NCI-H345 treated with DMSO at 0.1 percent for 48 hours (cell line): ENCODE data around the gene FHIT.
"Not testable (repeated sequence)": the region's sequence is repeated elsewhere in the genome, so short reads cannot be mapped to it uniquely, and the experiment has no call there.

Experiments
- DNase-seq: peaks from one replicate; lab custom pipeline; 2025; ENCODE audit not compliant: unreplicated experiment; lab: John Stamatoyannopoulos, UW

The FHIT gene

GRCh38 chr3:60584250-60584649 is 667.0 kb downstream of the FHIT start:
- DNase-seq, result no peak

GRCh38 chr3:60582288-60582687 is 669.0 kb downstream of the FHIT start:
- DNase-seq, result no peak

GRCh38 chr3:60580809-60581208 is 670.4 kb downstream of the FHIT start:
- DNase-seq, result no peak

- no peak for DNase-seq
Observed at GRCh38 chr3:60579734-60580133, 671.5 kb downstream of the FHIT start.

GRCh38 chr3:60578936-60579335 is 672.3 kb downstream of the FHIT start:
- no peak for DNase-seq

- DNase-seq, result no peak
Observed at GRCh38 chr3:60577601-60578000, 673.7 kb downstream of the FHIT start.

- no peak for DNase-seq
Observed at GRCh38 chr3:60575718-60576272, 675.5 kb downstream of the FHIT start.

- DNase-seq, result no peak
Observed at GRCh38 chr3:60574046-60574769, 677.0 kb downstream of the FHIT start.

- no peak for DNase-seq
Observed at GRCh38 chr3:60573494-60573893, 677.8 kb downstream of the FHIT start.

- no peak for DNase-seq
Observed at GRCh38 chr3:60571511-60571910, 679.7 kb downstream of the FHIT start.

- DNase-seq, result no peak
Observed at GRCh38 chr3:60557122-60557521, 694.1 kb downstream of the FHIT start.

GRCh38 chr3:60555686-60556354 is 695.4 kb downstream of the FHIT start:
- no peak for DNase-seq

- no peak for DNase-seq
Observed at GRCh38 chr3:60553144-60553543, 698.1 kb downstream of the FHIT start.

- no peak for DNase-seq
Observed at GRCh38 chr3:60552581-60552980, 698.7 kb downstream of the FHIT start.

GRCh38 chr3:60551455-60552209 is 699.6 kb downstream of the FHIT start:
- no peak for DNase-seq

GRCh38 chr3:60549863-60550262 is 701.4 kb downstream of the FHIT start:
- DNase-seq, result no peak

- no peak for DNase-seq
Observed at GRCh38 chr3:60542995-60543394, 708.3 kb downstream of the FHIT start.

GRCh38 chr3:60539394-60539793 is 711.9 kb downstream of the FHIT start:
- not testable (repeated sequence) for DNase-seq

- DNase-seq, result peak; percentile 26
Observed at GRCh38 chr3:60536420-60536819, 714.8 kb downstream of the FHIT start.

GRCh38 chr3:60531759-60532158 is 719.5 kb downstream of the FHIT start:
- DNase-seq, result no peak

GRCh38 chr3:60528651-60529050 is 722.6 kb downstream of the FHIT start:
- no peak for DNase-seq

- DNase-seq, result no peak
Observed at GRCh38 chr3:60523536-60523935, 727.7 kb downstream of the FHIT start.
